Neural cell (in vitro differentiated cells): ENCODE results near the gene OSBPL1A. TPM values are rescaled to one million over a fixed set of nuclear protein-coding genes. Genes with fewer than 3 reads are reported as not detected.

Experiments
- H2AFZ ChIP-seq: fragments of 200-600, 300-800 bp; sonication (generic), shearing (Covaris generic); 2 replicates; pipeline ENCODE4 v1.6.0; 2014; ENCODE audit warnings: low read depth, mild to moderate bottlenecking, antibody characterized with exemption, low read length, moderate library complexity
- H3F3A ChIP-seq: fragments of 200-600 bp; shearing (Covaris generic); 2 replicates; pipeline ENCODE4 v1.6.1; 2016; ENCODE audit warnings: mild to moderate bottlenecking, moderate library complexity, mixed read lengths, antibody characterized with exemption, low read length; ENCODE audit not compliant: insufficient read depth, poor library complexity, severe bottlenecking
- H3K27ac ChIP-seq: fragments of 200-600, 300-800 bp; sonication (generic), shearing (Covaris generic); 2 replicates; pipeline ENCODE4 v1.5.1; 2014; ENCODE audit warnings: mild to moderate bottlenecking, low read length, moderate library complexity
- H3K27me3 ChIP-seq: fragments of 300-800, 200-600 bp; sonication (generic), shearing (Covaris generic); 2 replicates; pipeline ENCODE4 v1.6.0; 2014; ENCODE audit warnings: mild to moderate bottlenecking, low read depth, low read length, moderate library complexity; ENCODE audit not compliant: insufficient read depth
- H3K36me3 ChIP-seq: fragments of 300-800, 200-600 bp; sonication (generic), shearing (Covaris generic); 2 replicates; pipeline ENCODE4 v1.5.1; 2014; ENCODE audit warnings: mild to moderate bottlenecking, antibody characterized with exemption, low read length, moderate library complexity; ENCODE audit not compliant: insufficient read depth
- H3K4me2 ChIP-seq: fragments of 300-800, 200-600 bp; sonication (generic), shearing (Covaris generic); 2 replicates; pipeline ENCODE4 v1.6.0; 2014; ENCODE audit warnings: mild to moderate bottlenecking, low read length
- H3K4me3 ChIP-seq: fragments of 300-800, 200-600 bp; sonication (generic), shearing (Covaris generic); 2 replicates; pipeline ENCODE4 v1.5.1; 2014; ENCODE audit warnings: mild to moderate bottlenecking, low read length, moderate library complexity
- H3K79me2 ChIP-seq: fragments of 200-600 bp; shearing (Covaris generic); replicated peaks from 2 replicates; pipeline ENCODE4 v1.6.0; 2014; ENCODE audit warnings: mild to moderate bottlenecking, low read length, moderate library complexity; ENCODE audit not compliant: insufficient read depth
- H3K9ac ChIP-seq: fragments of 300-800, 200-600 bp; sonication (generic), shearing (Covaris generic); 2 replicates; pipeline ENCODE4 v1.6.1; 2016; ENCODE audit warnings: mild to moderate bottlenecking, low read length, mixed read lengths
- H3K9me2 ChIP-seq: fragments of 200-600 bp; shearing (Covaris generic); 2 replicates; pipeline ENCODE4 v1.6.1; 2016; ENCODE audit warnings: mild to moderate bottlenecking, low read length, mixed read lengths; ENCODE audit not compliant: insufficient read depth
- H3K9me3 ChIP-seq: fragments of 200-600, 300-800 bp; sonication (generic), shearing (Covaris generic); 2 replicates; pipeline ENCODE4 v1.6.1; 2016; ENCODE audit warnings: mild to moderate bottlenecking, mixed run types, low read length, moderate library complexity, mixed read lengths
- H4K20me1 ChIP-seq: fragments of 200-600 bp; shearing (Covaris generic); 2 replicates; pipeline ENCODE4 v1.6.1; 2016; ENCODE audit warnings: mild to moderate bottlenecking, mixed run types; ENCODE audit not compliant: insufficient read depth
- EP300 ChIP-seq: fragments of 450-650 bp; conservative IDR thresholded peaks from 2 replicates; pipeline ENCODE4 v1.6.1; 2014; ENCODE audit warnings: antibody characterized with exemption, mild to moderate bottlenecking, moderate library complexity; ENCODE audit not compliant: poor library complexity, severe bottlenecking
- EZH2 ChIP-seq: fragments of 200-600, 300-800 bp; shearing (Covaris generic), sonication (generic); IDR thresholded peaks from 2 replicates; pipeline ENCODE4 v1.6.1; 2014; ENCODE audit warnings: antibody characterized with exemption, low read length, borderline replicate concordance, mild to moderate bottlenecking; ENCODE audit not compliant: insufficient read depth, poor library complexity, severe bottlenecking
- MXI1 ChIP-seq: fragments of 450-650 bp; conservative IDR thresholded peaks from 2 replicates; pipeline ENCODE4 v1.6.1; 2014; ENCODE audit warnings: antibody characterized with exemption, mild to moderate bottlenecking; ENCODE audit not compliant: poor library complexity, severe bottlenecking
- POLR2AphosphoS5 ChIP-seq: IDR thresholded peaks from 2 replicates; pipeline ENCODE4 v1.6.1; 2012
- RAD21 ChIP-seq: fragments of 450-650 bp; conservative IDR thresholded peaks from 2 replicates; pipeline ENCODE4 v1.6.1; 2014; ENCODE audit warnings: antibody characterized with exemption, mild to moderate bottlenecking, moderate library complexity
- SMC3 ChIP-seq: fragments of 450-650 bp; conservative IDR thresholded peaks from 2 replicates; pipeline ENCODE4 v1.6.1; 2014; ENCODE audit warnings: antibody characterized with exemption, mild to moderate bottlenecking, moderate library complexity; ENCODE audit not compliant: poor library complexity
- TAF1 ChIP-seq: IDR thresholded peaks from 2 replicates; pipeline ENCODE4 v1.6.1; 2012; ENCODE audit warnings: low read depth
- polyA plus RNA-seq: library from polyadenylated mRNA; depleted of rRNA; stranded (reverse); fragments of >200 nt; gene quantifications from 2 replicates; pipeline ENCODE4 v1.2.3, GENCODE V29; 2014
- TF ChIP-seq, protein P1 (sequence below): IDR thresholded peaks from 2 replicates; pipeline ENCODE4 v1.6.1; 2012; ENCODE audit warnings: borderline replicate concordance
- TF ChIP-seq, protein P2 (sequence below): fragments of 450-650 bp; IDR thresholded peaks from 2 replicates; pipeline ENCODE4 v1.5.1; 2014; ENCODE audit warnings: antibody characterized with exemption, mild to moderate bottlenecking, moderate library complexity; ENCODE audit not compliant: poor library complexity, severe bottlenecking

The OSBPL1A gene
- polyA plus RNA-seq, 1 donor from 2014 or later, result 24.9 TPM

DNA sequence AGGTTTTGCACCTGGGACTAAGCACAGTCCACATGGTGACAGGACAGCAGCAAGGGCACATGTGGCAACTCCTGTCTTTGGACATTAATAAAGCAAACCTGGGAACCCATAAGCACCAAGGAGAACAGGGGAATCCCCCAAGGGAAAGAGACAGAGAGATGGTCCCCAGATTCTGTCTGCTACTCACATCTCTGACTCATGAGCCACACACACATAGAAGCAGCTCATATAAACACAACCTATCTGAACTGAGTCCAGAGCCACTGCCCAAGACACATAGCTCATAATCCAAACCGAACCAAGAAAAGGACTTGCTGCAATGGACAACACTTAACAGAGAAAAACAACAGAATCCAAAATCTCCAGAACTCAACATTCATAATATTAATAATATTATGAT lies 82.5 kb downstream of the OSBPL1A start:
- Histone ChIP-seq H3K9ac (no peak overlapping the region), H3K36me3 (peaks cover 5% of the 10 kb centered on the region), H3K9me3 (no peaks in the 10 kb centered on the region), H3K27ac (no peak overlapping the region), H2AFZ (no peak overlapping the region), H3F3A (no peaks in the 10 kb centered on the region), H3K27me3 (no peaks in the 10 kb centered on the region), H4K20me1 (no peaks in the 10 kb centered on the region), H3K4me3 (no peak overlapping the region), H3K79me2 (no peaks in the 10 kb centered on the region), H3K4me2 (no peak overlapping the region), H3K9me2 (no peaks in the 10 kb centered on the region)
- TF ChIP-seq, protein P1, sequence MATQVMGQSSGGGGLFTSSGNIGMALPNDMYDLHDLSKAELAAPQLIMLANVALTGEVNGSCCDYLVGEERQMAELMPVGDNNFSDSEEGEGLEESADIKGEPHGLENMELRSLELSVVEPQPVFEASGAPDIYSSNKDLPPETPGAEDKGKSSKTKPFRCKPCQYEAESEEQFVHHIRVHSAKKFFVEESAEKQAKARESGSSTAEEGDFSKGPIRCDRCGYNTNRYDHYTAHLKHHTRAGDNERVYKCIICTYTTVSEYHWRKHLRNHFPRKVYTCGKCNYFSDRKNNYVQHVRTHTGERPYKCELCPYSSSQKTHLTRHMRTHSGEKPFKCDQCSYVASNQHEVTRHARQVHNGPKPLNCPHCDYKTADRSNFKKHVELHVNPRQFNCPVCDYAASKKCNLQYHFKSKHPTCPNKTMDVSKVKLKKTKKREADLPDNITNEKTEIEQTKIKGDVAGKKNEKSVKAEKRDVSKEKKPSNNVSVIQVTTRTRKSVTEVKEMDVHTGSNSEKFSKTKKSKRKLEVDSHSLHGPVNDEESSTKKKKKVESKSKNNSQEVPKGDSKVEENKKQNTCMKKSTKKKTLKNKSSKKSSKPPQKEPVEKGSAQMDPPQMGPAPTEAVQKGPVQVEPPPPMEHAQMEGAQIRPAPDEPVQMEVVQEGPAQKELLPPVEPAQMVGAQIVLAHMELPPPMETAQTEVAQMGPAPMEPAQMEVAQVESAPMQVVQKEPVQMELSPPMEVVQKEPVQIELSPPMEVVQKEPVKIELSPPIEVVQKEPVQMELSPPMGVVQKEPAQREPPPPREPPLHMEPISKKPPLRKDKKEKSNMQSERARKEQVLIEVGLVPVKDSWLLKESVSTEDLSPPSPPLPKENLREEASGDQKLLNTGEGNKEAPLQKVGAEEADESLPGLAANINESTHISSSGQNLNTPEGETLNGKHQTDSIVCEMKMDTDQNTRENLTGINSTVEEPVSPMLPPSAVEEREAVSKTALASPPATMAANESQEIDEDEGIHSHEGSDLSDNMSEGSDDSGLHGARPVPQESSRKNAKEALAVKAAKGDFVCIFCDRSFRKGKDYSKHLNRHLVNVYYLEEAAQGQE, result no peak
- TF ChIP-seq RAD21 (no peak), MXI1 (no peak), EP300 (no peak), EZH2 (no peak), SMC3 (no peak), TAF1 (no peak), POLR2AphosphoS5 (no peak)
- TF ChIP-seq, protein P2, sequence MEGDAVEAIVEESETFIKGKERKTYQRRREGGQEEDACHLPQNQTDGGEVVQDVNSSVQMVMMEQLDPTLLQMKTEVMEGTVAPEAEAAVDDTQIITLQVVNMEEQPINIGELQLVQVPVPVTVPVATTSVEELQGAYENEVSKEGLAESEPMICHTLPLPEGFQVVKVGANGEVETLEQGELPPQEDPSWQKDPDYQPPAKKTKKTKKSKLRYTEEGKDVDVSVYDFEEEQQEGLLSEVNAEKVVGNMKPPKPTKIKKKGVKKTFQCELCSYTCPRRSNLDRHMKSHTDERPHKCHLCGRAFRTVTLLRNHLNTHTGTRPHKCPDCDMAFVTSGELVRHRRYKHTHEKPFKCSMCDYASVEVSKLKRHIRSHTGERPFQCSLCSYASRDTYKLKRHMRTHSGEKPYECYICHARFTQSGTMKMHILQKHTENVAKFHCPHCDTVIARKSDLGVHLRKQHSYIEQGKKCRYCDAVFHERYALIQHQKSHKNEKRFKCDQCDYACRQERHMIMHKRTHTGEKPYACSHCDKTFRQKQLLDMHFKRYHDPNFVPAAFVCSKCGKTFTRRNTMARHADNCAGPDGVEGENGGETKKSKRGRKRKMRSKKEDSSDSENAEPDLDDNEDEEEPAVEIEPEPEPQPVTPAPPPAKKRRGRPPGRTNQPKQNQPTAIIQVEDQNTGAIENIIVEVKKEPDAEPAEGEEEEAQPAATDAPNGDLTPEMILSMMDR, result no peak

DNA sequence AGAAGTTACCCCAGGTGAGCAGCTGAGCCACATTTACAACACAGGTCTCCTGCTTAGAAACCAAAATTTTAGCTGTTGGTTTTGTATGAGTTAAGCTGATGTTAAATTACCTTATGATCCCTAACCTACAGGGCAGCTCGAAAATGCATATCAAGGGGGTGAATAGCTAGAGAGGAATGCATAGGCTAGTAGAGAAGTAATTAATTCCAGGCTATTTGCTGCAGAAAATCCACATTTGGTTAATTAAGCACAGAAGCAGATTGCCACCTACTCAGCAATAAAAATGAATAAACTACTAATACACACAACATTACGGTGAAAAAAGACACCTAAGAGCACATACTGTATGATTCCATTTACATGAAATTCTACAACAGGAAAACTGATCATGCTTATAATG lies 91.4 kb downstream of the OSBPL1A start:
- H3K27ac ChIP-seq, result no peak overlapping the region
- no peak overlapping the region for H3K4me3 ChIP-seq
- TF ChIP-seq, protein P1, result no peak
- no peak for TF ChIP-seq RAD21
- TF ChIP-seq TAF1, result no peak
- TF ChIP-seq EP300, result no peak
- no peak for TF ChIP-seq EZH2
- TF ChIP-seq SMC3, result no peak
- TF ChIP-seq, protein P2, result no peak
- TF ChIP-seq POLR2AphosphoS5, result no peak
- TF ChIP-seq MXI1, result no peak
- H3K9me2 ChIP-seq, result no peaks in the 10 kb centered on the region
- H2AFZ ChIP-seq, result no peak overlapping the region
- H4K20me1 ChIP-seq, result no peaks in the 10 kb centered on the region
- no peaks in the 10 kb centered on the region for H3K79me2 ChIP-seq
- H3F3A ChIP-seq, result no peaks in the 10 kb centered on the region
- H3K27me3 ChIP-seq, result no peaks in the 10 kb centered on the region
- H3K9me3 ChIP-seq, result no peaks in the 10 kb centered on the region
- no peaks in the 10 kb centered on the region for H3K36me3 ChIP-seq
- H3K9ac ChIP-seq, result no peak overlapping the region
- no peak overlapping the region for H3K4me2 ChIP-seq
